Prostate gland (tissue), 2 donors: ENCODE data around the gene KYAT1. TPM values are rescaled to one million over a fixed set of nuclear protein-coding genes. Genes with fewer than 3 reads are reported as not detected.
A peak's percentile ranks its signal among the peaks of the same experiment; 100 is the strongest.

Experiments
- DNase-seq: peaks from one replicate; pipeline ENCODE4 v3.0.0-alpha.2; 2019; ENCODE audit warnings: low spot score
- H3K27ac ChIP-seq, 2 donors: fragments of 200-600 bp; sonication (generic); 2 replicates each; pipeline ENCODE4 v1.5.1; 2017 to 2019
- H3K27me3 ChIP-seq: fragments of 200-600 bp; sonication (generic); replicated peaks from 2 replicates; pipeline ENCODE4 v1.5.1; 2019; ENCODE audit not compliant: insufficient read depth
- H3K36me3 ChIP-seq, 2 donors: fragments of 200-600 bp; sonication (generic); 1 replicate in 1 of 2; 2 replicates in 1 of 2; pipeline versions ENCODE4 v1.5.1 to v1.8.1; 2017 to 2019
- H3K4me1 ChIP-seq: fragments of 200-600 bp; sonication (generic); replicated peaks from 2 replicates; pipeline ENCODE4 v1.5.1; 2019
- H3K4me3 ChIP-seq, 2 donors: fragments of 200-600 bp; sonication (generic); 2 replicates each; pipeline ENCODE4 v1.5.1; 2017 to 2019
- H3K9me3 ChIP-seq: fragments of 200-600 bp; sonication (generic); 2 replicates; pipeline ENCODE4 v1.5.1; 2017
- CTCF ChIP-seq, 4 experiments: fragments of 200-600 bp in 2 of 4; fragments of 450-650 bp in 2 of 4; sonication (generic) in 2 of 4; IDR thresholded peaks; 1 replicate in 3 of 4; 2 replicates in 1 of 4; pipeline ENCODE4 v1.5.1; 2016 to 2019; ENCODE audit warnings: antibody characterized with exemption in 4 of 4, mild to moderate bottlenecking in 2 of 4, moderate library complexity in 2 of 4
- POLR2A ChIP-seq: fragments of 450-650 bp; IDR thresholded peaks from one replicate; pipeline ENCODE4 v1.6.1; 2016; ENCODE audit warnings: antibody characterized with exemption, mild to moderate bottlenecking
- POLR2AphosphoS5 ChIP-seq: sonication (generic); formaldehyde crosslinking; IDR thresholded peaks from one replicate; pipeline ENCODE4 v1.6.1; 2017; ENCODE audit warnings: antibody characterized with exemption
- WGBS: methylation state at CpG from one replicate; pipeline ENCODE4 v1.1.5; 2018; 5-methylcytosine and 5-hydroxymethylcytosine counted together
- intact Hi-C: fragments of 100-400 bp; cut with DNase I; formaldehyde crosslinking; loops from one replicate; pipeline ENCODE4 v1.14.2; 2022
- total RNA-seq, 2 donors: library from RNA; depleted of rRNA; stranded (reverse); fragments of >200 nt; gene quantifications; one replicate each; pipeline ENCODE4 v1.1.0, GENCODE V29; 2016

Gene KYAT1
- total RNA-seq, 2 donors from 2014 or later = 13.1 to 24.1 TPM

GRCh38 chr9:128809036-128809599 is 72.6 kb downstream of the KYAT1 start:
- H3K27me3 ChIP-seq = no peaks in the 10 kb centered on the region
- H3K36me3 ChIP-seq = peaks cover 8 to 19% of the 10 kb centered on the region in 2 donors
- TF ChIP-seq POLR2A = no peak
- H3K9me3 ChIP-seq = no peaks in the 10 kb centered on the region
- H3K4me3 ChIP-seq = no peak overlapping the region
- no peak for DNase-seq
- no peak overlapping the region for H3K27ac ChIP-seq
- 90% methylated on average over 12 of the region's 12 CpGs for WGBS
- H3K4me1 ChIP-seq = no peaks in the 10 kb centered on the region
- intact Hi-C loops = no loop called here

- WGBS = 86% methylated on average over 3 of the region's 3 CpGs
These were observed 73.2 kb downstream of the KYAT1 start for GRCh38 chr9:128808543-128808942.

GRCh38 chr9:128807827-128808226 is 73.9 kb downstream of the KYAT1 start:
- TF ChIP-seq POLR2AphosphoS5 = no peak
- H3K9me3 ChIP-seq = no peaks in the 10 kb centered on the region
- peaks cover 8 to 19% of the 10 kb centered on the region in 2 donors for H3K36me3 ChIP-seq
- H3K27me3 ChIP-seq = no peaks in the 10 kb centered on the region
- no peak overlapping the region for H3K4me3 ChIP-seq
- H3K4me1 ChIP-seq = no peaks in the 10 kb centered on the region
- DNase-seq = no peak
- intact Hi-C loops = no loop called here
- 92% methylated on average over 13 of the region's 14 CpGs for WGBS
- H3K27ac ChIP-seq = no peak overlapping the region

More at GRCh38 chr9:128808543-128808942, 73.2 kb downstream of the KYAT1 start:
- Histone ChIP-seq H3K27ac (no peak overlapping the region), H3K9me3 (no peaks in the 10 kb centered on the region), H3K4me3 (no peak overlapping the region), H3K27me3 (no peaks in the 10 kb centered on the region), H3K36me3 (peaks cover 8 to 19% of the 10 kb centered on the region in 2 donors), H3K4me1 (no peaks in the 10 kb centered on the region)
- intact Hi-C loops = no loop called here
- DNase-seq = no peak
- TF ChIP-seq CTCF (IDR thresholded peaks at IDR 0.05) (no peak), POLR2AphosphoS5 (no peak), POLR2A (no peak)

- intact Hi-C loops = no loop called here
- Histone ChIP-seq H3K36me3 (peaks cover 8 to 19% of the 10 kb centered on the region in 2 donors), H3K9me3 (no peaks in the 10 kb centered on the region), H3K4me3 (no peak overlapping the region), H3K27me3 (no peaks in the 10 kb centered on the region), H3K27ac (no peak overlapping the region), H3K4me1 (no peaks in the 10 kb centered on the region)
- TF ChIP-seq POLR2A (no peak), CTCF (IDR thresholded peaks at IDR 0.05) (no peak)
- no peak for DNase-seq
- 87% methylated on average over 14 of the region's 14 CpGs for WGBS
These were observed 76.1 kb downstream of the KYAT1 start for GRCh38 chr9:128805661-128806060.

- Histone ChIP-seq H3K27me3 (no peaks in the 10 kb centered on the region), H3K4me3 (no peak overlapping the region), H3K27ac (peak overlapping the region in 1 of 2 donors; percentile 55), H3K9me3 (no peaks in the 10 kb centered on the region), H3K36me3 (peaks cover 8 to 14% of the 10 kb centered on the region in 2 donors), H3K4me1 (no peaks in the 10 kb centered on the region)
- 77% methylated on average over 4 of the region's 4 CpGs for WGBS
- no peak for DNase-seq
- peak; percentile 78 for TF ChIP-seq POLR2AphosphoS5
- no peak for TF ChIP-seq POLR2A
- peak in 1 of 4 experiments; percentile 13 for TF ChIP-seq CTCF (IDR thresholded peaks at IDR 0.05)
- intact Hi-C loops = no loop called here
These were observed 79.3 kb downstream of the KYAT1 start for GRCh38 chr9:128802482-128802881.

- no peaks in the 10 kb centered on the region for H3K9me3 ChIP-seq
- no peaks in the 10 kb centered on the region for H3K4me1 ChIP-seq
- 91% methylated on average over 7 of the region's 7 CpGs for WGBS
- intact Hi-C loops = no loop called here
- peaks cover 0 to 6% of the 10 kb centered on the region in 2 donors for H3K36me3 ChIP-seq
- no peaks in the 10 kb centered on the region for H3K27me3 ChIP-seq
- no peak for DNase-seq
- H3K4me3 ChIP-seq = no peak overlapping the region
- TF ChIP-seq POLR2A = no peak
- TF ChIP-seq POLR2AphosphoS5 = no peak
- TF ChIP-seq CTCF (IDR thresholded peaks at IDR 0.05) = no peak
- no peak overlapping the region for H3K27ac ChIP-seq
These were observed 81.7 kb downstream of the KYAT1 start for GRCh38 chr9:128800061-128800460.
